GM19240 (cell line): ENCODE results near the gene SMAP2.
"Not testable (repeated sequence)": the region's sequence is repeated elsewhere in the genome, so short reads cannot be mapped to it uniquely, and the experiment has no call there.

Source experiments
- DNase-seq: peaks from one replicate; pipeline ENCODE4 v3.0.0; 2011; ENCODE audit warnings: low spot score; ENCODE audit not compliant: insufficient read length

Gene SMAP2

DNA sequence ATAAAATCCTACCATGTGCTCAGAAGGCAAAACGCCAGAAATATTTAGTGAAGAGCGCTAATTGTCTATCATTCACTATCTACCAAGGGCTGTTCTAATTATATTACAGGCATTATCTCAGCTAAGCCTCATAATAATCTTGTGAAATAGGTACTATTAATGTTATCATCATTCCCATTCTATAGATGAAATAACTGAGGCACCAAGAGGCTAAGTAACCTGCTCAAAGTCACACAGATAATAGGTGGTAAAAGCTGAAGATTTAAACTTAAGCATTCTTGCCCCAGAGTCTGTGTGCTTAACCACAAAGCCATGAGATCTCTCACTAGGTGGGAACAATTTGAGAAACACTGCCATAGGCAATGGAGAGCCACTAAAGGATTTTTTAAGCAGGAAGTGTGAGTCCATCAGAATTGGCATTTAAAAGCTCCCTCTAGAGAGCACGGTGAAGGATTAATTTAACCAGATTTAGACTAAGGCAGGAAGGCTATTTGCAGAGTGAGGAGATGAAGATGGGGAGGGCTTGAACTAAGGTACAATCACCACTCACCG, 1.7 kb upstream of the SMAP2 start:
- no peak for DNase-seq

DNA sequence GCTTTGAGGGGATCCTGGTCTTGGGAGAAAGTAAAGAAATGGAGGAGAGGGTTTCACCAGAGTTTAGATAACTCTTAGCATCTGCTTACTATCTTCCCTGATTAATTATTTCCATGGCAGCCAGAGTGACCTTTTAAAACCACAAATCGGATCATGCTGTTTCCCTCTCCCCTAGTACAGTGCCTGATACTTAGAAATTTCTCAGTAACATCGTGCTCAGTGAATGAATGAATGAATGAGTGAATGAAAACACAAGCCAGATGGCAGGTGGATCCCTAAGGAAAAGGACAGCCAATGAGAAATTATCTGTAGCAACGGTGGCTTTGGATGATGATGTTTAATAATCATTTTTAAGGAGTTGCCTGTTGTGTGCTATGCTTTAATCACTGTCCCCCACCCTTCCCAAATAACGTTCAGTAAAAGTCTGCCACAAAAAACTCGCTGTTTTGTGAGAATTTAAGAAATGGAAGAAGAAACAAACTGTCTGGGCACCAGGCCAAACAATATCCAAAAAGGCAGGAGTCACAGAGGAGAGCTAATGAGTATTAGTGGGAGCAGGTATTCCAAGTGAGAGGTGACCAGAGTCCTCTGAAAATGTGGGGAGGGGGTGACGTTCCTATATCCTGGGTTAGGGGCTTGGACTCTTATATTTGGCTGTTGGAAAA, 737 bp upstream of the SMAP2 start:
- no peak for DNase-seq

DNA sequence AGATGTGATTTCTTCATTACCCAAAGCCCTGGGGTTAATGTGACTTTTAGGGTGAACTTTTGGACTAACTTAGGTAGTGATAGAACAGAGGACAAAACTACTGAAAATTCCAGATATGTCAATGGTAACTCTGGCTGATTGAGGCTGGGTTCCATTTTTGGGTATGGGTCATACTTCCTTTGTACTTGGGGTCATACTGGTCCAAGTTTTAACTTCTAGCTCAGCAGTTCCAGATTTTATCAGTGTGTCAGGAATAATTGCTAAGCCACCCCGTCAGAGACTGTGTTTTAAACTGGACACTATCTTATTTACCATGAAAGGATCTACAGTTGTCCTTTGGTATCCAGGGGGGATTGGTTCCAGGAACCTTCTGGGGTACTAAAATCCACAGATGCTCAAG, 4.0 kb downstream of the SMAP2 start:
- DNase-seq = no peak

DNA sequence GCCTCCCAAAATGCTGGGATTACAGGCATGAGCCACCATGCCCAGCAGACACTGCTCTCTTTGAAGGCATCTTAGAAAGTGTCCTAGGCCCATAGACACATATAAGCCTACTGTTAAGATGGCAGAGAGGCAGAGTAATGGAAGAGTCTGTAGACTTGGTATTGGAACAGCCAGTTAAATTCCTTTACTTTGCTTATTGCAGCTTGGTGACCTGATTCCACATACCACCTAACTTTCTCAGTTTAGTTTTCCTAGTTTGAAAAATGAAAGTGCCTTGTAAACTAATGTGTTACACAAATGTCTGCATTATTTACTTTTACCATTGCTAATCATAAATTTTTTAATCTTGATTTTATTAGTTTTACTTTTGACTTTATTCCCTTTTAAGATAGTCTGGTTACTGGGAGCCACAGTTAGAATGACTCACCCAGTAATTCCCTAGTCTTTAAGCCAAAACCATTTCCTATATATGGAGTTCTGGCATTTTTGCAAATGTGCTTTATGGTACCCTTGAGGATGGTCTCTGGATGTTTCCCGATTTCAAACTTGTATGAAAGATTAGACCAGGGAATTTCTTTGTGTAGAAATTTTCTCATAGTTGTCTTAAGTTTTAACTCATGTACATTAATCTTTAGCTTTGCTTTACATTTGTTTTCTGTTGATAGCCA, 6.4 kb downstream of the SMAP2 start:
- DNase-seq = no peak

DNA sequence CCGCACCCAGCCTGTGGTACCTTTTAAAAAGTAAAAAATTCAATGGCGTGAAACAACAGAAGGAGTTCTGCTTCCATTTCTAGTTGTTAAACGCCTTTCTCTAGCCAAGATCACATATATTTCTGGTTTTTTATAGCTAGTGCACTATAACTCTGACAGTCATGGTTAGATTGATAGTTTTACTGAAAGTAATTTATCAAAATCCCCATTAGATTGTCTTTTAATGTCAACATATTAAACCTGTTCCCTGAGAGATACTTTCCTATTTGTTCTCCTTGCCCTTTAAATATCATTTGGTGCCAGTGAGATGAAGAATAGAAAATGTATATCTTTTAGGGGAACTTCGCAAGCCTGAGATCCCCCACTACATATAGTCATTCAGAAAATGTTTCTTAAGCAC, 7.3 kb downstream of the SMAP2 start:
- DNase-seq = no peak

DNA sequence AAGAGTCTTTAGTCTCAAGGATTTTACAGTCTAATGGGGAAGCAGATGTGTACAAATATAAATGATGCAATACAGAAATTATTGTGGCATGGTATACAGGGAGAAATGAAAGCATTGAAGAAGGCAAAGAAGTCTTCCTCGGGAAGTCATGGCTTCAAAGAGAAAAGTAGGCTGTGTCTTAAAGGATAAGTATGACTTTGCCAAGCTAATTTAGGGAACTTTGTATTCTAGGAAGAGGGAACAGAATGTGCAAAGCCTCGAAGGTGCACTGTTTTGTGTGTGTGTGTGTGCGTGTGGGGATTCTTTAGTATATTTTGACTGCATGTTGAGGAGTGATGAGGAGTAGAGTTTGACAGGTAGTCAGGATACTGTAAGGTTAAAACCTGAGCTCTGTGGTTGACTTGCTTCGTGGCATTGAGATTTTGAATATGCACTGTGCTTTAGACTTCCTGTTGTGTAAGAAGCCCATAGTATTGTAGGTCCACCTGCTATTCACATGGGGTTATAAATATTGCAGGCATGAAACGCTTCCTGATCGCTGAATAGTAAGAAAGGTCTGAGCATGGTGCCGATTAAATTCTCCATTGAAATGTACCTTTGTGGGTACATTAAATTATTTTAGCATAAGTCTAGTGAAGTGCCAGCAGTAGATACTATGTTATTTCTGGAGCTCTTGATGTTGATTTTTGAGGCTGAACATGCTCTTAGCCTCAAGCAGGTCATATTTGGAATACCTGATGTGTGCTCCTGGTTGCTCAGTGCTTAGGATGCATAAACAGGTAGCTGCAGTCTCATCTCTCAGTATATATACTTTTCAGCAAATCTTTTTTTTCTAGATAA, 8.0 kb downstream of the SMAP2 start:
- no peak for DNase-seq

DNA sequence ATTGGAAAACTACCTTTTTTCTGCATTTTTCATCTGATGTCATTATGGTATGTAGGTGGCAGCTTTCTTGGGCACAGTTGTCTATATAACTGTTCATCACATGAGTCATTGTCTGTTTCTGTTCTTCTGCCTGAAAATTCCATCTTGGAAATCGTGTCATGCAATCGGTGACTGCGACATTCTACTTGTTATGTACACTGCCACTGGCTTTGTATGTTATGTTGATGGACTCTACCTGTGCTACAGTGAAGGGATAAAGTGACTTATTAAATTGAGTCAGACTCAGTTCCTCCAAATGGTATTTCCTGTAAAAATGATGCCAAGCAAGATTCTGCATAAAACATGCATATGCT, 8.6 kb downstream of the SMAP2 start:
- no peak for DNase-seq

DNA sequence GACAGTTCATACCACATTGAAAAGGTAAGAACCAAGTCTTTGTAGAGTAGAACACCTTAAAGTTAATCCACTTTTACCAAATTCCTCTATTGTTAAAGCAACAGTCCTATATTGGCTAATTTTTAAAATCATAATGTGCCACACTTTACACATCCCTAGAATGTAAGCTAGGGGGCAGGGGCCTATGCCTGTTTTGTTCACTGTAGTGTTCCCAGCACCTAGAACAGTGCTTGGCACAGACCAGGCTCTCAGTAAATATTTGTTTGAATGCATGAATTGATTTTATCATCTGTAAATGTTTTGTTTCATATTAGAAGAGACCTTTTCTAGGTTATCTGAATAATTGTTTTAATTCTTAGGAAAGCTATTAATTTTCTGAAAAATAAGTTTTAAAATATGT, 9.1 kb downstream of the SMAP2 start:
- DNase-seq = no peak

DNA sequence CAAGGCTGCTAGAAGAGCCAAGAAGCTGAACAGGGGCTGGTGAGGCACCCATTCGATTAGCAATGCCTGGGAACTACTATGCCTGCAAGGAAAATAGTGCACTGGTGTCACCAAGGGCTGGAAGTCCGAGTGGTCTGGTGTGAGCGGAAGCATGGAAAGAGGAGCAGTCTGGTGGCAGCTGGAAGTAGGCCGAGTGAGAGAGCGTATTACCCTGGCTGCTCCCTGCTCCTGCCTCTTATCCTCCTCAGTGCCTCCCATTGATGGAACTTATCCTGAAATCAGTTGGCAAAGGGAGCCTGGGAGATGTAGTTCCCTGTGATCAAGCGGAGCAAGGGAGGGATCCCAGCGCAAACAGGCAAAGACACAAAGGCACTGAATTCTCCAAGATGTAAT, 9.6 kb downstream of the SMAP2 start:
- no peak for DNase-seq

DNA sequence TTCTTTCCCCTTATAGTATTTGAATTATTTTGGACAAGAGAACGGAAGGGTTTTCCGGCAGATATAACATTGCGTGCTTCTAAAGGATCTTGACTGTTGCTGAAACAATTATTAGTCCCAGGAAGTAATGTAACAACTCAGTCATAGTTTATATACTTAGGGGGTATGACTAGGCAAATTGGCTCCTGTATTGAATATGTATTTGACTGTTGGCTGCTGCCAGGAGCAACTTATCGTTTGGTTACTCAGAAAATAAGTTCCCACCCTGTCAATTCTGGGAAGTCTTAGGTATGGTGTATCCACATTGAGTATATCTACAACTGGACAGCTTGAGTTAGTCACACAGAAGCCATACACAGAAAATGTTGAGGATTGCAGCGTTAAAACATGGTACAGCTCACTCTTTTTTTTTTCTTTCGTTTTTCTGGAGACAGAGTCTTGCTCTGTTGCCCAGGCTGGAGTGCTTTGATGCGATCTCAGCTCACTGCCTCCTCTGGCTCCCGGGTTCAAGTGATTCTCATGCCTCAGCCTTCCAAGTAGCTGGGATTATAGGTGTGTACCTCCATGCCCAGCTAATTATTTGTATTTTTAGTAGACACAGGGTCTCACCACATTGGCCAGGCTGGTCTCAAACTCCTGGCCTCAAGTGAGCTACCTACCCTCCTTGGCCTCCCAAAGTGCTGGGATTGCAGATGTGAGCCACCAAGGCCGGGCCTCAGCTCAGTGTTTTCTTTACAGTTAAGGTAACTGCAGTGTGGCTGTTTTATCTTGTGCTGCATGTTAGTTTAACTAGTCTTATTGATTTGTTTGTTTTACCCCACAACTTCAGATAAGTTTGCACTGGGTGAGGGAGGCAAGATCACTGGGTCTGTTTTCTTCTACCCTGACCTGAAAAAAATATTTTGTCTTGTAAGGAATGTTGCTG, 10.2 kb downstream of the SMAP2 start:
- no peak for DNase-seq

DNA sequence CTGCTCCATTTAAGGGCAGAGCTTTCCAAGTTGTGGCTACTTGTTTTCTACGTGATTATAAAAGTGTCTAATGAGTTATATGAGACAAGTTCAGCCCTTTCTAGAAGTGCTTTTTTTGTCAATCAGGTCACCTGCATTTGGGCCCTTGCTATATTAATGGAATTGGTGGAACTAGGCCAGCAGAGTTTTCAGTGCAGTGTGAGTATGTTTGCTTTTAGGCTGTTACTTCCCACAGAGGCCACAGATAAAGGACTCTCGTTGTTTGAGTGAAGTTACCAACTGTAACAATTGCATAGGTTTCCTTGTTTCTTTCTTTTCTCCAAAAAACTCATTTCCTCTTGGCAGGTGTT, 10.9 kb downstream of the SMAP2 start:
- no peak for DNase-seq

DNA sequence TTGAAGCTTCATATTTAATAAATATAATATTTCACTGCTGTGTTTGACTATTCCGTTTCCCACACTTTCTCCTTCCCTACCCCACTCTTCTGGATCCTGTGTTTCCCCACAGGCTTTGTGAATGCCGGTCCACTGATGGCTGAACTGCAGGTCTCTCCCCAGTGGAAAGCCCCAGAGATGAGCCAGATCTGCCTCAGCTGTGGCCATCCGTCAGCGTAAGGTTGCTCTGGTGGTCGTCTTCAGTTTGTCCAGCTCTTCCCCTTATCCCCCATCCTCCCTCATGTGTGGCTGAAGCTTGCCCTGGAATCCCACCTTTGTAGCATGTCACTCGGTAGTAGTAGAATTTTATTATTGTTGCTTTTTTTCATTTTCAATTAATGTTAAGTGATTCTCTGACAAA, 11.4 kb downstream of the SMAP2 start:
- DNase-seq = no peak

DNA sequence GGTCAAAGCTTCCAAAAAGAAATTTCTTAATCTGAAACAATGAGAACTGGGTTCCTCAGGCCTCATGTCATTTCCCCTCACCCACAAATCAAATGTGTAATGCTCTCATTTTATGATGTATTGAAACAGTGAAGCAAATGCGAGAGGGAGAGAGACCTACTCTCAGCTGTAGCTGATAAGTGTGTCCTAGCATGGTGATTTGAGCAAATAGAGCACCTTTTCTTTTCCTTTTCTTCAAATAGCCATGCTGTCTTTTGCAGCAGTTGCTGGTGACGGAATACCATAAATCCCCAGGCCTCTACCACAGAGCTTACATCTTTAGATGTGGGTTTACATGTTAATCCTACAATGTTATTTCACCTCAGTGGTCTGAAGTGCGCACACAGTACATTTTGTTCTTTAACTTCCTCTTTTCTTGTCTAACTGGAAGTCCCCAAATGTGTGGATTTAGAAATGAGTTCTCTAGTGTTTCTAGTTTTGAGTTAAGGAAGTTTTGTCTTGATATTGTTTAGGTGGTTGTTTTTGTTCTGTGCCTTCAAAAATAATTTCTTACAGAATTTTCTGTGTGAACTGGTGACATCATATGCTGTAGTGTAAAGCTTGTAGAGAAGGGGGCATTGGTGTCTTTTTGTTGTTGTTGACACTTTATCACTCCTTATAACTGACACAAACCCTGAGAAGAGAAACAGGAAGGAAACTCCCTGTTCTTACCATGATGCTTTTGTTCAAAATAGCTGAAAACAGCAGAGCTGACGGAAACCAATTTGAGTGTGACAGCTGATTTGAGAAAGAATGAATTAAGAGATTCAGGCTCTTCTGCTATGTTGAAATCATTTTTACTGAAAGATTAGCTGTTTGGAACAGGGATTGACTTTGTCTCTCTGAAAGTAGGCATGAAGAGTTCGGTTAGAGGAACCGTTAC, 12.2 kb downstream of the SMAP2 start:
- no peak for DNase-seq

DNA sequence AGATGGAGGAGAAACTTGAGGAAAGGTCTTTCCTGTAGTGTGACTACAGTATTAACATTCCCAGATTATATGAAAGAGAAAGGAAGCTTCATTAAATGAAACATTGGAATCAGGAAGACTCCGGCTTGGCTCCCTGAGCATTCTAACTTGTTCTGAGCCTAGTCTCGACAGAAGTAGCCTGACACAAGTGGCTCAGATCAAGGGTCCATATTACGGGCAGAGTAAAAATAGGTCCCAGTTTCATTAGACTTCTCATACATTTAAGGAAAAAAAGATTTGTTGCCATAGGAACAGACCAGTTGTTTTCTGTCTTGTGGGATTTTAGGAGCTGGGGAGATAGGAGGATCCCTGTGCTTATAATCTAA, 12.8 kb downstream of the SMAP2 start:
- no peak for DNase-seq

DNA sequence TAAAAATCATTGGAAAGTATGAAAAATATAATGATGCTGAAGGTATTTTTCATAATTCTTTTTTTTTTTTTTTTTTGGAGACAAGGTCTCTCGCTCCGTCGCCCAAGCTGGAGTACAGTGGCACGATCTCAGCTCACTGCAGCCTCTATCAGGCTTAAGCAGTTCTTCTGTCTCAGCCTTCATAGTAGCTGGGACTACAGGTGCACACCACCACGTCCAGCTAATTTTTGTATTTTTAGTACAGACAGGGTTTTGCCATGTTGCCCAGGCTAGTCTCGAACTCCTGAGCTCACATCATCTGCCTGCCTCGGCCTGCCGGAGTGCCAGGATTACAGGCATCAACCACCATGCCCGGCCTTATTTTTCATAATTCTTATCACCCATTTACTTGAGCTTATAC, 13.3 kb downstream of the SMAP2 start:
- DNase-seq = no peak

DNA sequence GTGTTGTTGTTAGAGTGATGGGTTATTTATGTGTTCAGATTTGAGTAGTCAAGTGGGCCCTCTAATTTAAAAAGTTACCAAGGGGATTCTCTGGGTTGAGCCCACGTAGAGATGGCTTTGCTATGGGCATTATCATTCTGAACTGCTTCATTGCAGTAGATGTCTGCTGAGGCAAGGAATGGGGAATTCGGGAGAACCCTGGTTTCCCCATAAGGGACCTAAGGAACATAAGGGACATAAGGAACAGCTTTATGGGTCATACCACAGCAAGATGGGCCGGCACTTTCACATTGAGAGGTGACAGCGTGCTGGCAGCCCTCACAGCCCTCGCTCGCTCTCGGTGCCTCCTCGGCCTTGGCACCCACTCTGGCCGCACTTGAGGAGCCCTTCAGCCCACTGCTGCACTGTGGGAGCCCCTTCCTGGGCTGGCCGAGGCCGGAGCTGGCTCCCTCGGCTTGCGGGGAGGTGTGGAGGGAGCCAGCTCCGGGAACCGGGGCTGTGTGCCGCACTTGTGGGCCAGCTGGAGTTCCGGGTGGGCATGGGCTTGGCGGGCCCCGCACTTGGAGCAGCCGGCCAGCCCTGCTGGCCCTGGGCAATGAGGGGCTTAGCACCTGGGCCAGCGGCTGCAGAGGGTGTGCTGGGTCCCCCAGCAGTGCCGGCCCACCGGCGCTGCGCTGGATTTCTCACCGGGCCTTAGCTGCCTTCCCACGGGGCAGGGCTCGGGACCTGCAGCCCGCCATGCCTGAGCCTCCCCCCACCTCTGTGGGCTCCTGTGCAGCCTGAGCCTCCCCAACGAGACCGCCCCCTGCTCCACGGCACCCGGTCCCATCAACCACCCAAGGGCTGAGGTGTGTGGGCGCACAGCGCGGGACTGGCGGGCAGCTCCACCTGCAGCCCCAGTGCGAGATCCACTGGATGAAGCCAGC, 14.1 kb downstream of the SMAP2 start:
- not testable (repeated sequence) for DNase-seq

DNA sequence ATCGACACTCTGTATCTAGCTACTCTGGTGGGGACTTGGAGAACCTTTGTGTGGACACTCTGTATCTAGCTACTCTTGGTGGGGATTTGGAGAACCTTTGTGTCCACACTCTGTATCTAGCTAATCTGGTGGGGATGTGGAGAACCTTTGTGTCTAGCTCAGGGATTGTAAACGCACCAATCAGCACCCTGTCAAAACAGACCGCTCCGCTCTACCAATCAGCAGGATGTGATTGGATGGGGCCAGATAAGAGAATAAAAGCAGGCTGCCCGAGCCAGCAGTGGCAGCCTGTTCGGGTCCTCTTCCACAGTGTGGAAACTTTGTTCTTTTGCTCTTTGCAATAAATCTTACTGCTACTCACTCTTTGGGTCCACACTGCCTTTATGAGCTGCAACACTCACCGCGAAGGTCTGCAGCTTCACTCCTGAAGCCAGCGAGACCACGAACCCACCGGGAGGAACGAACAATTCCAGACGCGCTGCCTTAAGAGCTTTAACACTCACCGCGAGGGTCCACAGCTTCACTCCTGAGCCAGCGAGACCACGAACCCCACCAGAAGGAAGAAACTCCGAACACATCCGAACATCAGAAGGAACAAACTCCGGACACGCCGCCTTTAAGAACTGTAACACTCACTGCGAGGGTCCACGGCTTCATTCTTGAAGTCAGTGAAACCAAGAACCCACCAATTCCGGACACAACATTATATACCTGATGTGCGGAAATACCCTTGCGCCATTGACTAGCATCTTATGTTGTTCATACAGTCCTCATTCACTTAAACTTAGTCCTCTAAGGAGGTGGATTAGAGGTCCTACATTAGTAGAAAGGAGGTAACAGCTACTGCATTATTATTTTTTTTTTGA, 15.2 kb downstream of the SMAP2 start:
- DNase-seq = not testable (repeated sequence)

DNA sequence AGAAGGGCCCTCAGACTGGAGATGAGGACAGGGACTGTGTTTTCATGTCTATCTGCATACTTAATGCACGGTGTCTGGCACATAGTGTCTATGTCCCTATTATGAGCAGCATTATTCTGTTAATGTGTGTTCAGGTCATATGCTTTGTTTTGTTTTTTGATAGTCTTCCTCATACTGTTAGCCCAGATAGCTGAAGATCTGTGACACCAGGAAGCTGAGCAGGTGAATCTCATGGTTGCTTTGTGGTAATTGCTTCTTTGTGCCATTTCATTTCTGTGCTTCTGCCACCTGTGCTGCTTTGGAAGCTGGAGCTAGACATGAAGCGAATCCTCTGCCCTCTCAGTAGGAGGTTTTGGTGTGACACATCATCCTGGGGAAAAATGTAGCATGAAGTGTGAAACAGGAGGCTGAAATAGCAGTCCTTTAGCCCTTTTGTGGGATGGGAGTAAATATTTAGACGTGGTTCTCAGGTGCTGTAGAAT, 15.8 kb downstream of the SMAP2 start:
- no peak for DNase-seq
